Stimulated activated CD4-positive, alpha-beta T cell treated with anti-CD3 and anti-CD28 coated beads, Interleukin-15, amount 100 ng/mL, for 1 hour (primary cell): ENCODE measurements around the gene NEURL2.

Experiments used
- DNase-seq, 2 donors: peaks; one replicate each; pipeline ENCODE4 v3.0.0-alpha.2; 2020; ENCODE audit warnings: low read depth in 1 of 2, low spot score in 1 of 2

NEURL2 gene

GRCh38 chr20:45848421-45848820 is 42.6 kb downstream of the NEURL2 start:
- DNase-seq, result no peak

GRCh38 chr20:45845452-45845851 is 45.6 kb downstream of the NEURL2 start:
- DNase-seq, result no peak

DNA sequence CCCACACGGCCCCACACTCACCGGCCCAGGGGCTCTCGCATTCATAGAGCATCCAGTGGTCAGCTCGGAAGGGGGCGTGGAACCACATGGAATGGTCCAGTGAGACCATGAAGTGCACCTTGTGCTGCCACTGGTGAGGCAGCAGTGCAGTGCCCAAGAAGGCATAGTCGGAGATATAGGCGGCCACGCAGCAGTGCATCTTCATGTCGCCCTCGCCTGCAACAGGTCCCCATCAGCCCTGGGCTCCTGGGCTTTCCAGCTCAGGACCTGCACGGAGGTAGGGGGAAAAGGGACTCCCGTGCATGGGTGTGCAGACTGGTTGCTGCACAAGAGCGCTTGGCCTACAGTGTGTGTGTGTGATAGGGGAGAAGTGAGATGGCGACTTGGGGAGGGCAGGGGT is 47.5 kb downstream of the NEURL2 start:
- DNase-seq, result no peak

DNA sequence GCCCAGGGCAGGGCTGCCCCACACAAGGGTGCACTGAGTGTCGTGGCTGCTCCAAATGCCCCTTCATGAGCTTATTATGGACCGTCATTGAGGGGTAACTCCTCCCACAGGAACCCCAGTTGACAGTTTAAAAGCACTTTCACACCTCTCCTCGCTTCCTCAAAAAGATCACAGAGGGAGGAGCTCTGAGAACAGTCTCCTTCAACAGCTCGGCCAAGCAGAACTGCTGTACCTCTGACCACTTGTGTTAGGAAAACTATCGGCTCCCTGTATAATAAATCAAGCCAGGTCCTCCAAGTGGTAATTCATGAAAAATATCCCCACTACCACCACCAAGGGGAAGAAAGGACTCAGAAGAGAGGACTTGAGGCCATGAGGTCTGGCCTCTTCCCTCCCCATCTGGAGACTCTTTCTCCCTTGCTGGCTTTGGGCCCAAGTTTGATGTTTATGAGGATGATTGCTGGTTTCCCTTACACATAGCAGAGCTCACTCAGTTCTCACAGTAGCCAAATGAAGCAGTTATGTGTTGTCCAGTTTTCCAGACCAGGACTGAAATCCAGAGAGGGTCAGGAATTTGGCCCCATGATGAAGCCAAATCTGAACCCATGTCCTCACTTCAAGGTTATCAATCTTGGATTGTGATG is 48.7 kb downstream of the NEURL2 start:
- DNase-seq, result no peak

DNA sequence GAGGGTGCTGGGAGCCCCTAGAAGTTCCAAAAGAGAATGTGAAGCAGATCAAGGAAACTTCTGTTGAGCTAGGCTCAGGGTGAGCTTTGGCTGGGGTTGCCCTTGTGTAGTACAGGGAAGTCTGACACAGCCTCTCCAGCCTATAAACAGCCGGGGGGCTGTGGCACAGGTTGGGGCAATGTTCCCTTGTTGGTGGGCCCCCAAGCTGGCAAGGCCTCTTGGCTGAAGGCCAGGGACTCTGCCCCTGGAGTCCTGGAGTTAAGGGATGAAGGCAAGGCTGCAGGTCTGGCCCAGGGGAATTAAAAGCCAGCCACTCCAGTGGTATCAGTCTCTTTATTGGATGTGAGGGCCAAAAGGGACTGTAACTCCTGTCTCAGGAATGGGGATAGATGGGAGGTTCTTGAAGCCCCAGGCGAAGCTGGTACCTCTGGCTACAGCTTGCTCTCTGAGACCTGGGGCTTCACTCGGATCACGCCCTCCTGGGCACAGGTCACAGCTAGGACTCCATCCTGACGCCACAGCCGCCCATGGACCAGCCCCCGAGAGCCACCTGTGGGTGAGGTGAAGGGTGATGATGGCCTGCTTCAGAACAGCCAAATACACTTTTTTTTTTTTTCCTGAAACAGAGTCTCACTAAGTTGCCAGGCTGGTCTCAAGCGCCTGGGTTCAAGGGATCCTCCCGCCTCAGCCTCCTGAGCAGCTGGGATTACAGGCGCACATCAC is 49.4 kb downstream of the NEURL2 start:
- DNase-seq, result no peak

- no peak for DNase-seq
These were observed 50.3 kb downstream of the NEURL2 start for GRCh38 chr20:45840700-45841198.
